Measurements from ENCODE around the gene MIER2.

MIER2 gene

GRCh38 chr19:328025-328505 lies 16.5 kb downstream of the MIER2 start:
- DNase-seq = no peak

- no peak for DNase-seq
Measured at GRCh38 chr19:327291-328024, 17.1 kb downstream of the MIER2 start.

DNA sequence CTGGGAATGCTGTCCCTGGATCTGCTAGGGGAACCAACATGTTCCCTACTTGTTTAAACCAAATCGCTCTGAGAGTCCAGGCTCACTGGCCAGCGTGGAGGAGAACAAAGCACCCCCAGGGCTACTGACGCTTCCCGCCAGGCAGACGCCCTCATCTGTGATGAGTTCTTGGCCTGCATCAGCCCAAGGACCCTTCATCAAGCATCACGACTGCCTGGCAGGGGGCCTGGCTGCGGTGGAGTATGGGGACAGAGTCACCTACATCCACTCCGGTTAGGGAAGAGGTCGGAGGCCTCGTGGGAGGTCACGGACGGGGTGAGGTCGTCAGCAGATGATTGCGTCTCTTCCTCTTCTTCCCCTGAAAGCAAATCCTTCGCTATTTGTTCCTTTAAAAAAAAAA lies 17.7 kb downstream of the MIER2 start:
- no peak for DNase-seq

- no peak for DNase-seq
Measured at GRCh38 chr19:325937-326565, 18.5 kb downstream of the MIER2 start.

DNA sequence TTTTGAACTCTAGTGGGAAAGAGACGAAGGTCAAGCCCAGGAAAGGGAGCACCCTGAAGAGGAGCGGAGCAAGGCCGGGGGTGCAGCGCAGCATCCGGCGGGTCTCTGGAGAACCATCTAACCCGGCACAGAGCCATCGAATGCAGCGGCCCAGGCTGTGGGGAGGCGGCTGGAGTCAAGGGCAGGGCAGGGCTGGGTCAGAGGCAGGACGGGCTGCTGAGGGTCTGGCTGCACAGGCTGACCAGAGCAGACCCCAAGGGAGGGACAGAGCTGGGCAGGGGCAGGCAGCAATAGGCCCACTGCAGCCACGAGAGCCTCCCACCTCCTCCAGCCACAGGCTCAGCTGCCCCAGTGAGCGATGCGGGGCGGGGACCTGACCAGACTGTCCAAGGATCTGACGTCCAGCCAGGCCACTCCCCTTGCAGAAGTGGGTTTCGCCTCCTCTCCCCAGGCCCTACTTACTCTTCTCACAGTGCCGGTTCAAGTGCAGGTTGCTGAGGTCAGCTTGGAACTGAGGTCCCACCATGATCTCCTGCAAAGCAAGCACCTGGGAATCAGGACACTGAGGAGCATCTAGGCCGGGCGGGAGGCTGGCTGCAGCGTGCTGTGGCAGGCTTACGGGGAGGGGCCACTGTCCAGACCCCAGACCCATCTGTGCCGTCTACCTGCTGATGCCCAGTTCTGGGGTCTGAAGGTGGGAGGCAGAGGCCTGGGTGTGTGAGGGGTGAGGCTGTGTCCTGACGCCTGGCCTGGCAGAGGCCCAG lies 19.2 kb downstream of the MIER2 start:
- DNase-seq = no peak

DNA sequence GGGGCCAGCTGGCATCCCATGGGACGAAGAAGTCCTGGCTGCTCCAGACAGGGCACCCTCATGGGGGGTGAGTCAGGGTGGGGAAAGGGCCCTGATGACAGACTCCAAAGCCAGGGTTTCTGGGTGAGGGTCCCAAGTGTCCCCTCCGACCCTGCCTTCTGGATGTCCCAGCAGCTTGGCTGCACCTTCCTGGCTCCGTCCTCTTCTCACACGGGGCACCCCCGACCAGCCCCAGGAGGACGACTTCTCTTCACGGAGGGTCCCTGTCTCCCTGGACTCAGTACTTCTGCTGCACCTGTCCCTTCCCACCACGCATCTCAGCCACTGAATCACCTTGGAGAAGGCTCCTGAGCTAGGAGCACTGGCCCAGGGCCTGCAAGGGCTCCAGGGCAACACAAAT lies 19.9 kb downstream of the MIER2 start:
- DNase-seq = no peak

DNA sequence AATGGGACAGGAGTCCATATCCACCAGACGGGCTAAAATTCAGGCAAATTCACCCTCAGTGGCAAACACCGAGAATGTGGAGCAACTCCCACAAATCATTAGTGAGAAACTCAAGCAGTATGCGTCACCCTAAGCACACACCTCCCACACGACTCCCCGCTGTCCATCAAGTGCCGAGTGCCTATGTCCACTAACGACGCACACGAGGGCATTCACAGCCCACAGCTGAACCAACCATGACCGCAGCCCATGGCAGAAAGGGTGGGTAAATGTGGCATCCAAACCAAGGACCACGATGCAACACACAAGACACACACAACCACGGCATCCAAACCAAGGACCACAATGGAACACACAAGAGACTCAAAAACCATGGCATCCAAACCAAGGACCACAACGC lies 22.0 kb downstream of the MIER2 start:
- no peak for DNase-seq

GRCh38 chr19:318509-318774 lies 26.2 kb downstream of the MIER2 start:
- DNase-seq = no peak

DNA sequence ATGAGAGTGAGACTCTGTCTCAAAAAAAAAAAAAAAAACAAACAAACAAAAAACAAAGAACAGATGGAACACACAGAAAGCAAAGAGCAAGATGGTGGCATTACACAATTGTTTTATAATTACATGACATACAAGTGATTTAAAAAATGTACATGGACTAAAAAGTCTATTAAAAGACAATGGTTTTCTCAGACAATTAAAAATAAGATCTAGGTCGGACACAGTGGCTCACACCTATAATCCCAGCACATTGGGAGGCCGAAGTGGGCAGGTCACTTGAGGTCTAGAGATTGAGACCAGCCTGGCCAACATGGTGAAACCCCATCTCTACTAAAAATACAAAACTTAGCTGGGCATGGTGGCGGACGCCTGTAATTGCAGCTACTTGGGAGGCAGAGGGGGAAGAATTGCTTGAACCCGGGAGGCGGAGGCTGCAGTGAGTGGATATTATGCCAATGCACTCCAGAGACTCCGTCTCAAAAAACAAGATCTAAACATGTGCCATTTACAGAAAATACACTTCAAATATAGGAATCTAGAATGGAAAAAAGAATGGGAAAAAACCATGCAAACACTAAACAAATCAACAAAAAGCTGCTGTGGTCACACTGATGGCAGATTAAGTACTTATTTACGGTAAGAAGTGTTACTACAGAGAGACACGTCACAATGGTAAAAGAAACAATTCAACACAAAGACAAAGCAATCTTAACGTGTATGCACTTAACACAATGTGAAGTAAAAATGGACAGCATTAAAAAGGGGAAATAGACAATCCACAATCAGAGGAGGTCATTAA lies 26.7 kb downstream of the MIER2 start:
- DNase-seq = no peak

DNA sequence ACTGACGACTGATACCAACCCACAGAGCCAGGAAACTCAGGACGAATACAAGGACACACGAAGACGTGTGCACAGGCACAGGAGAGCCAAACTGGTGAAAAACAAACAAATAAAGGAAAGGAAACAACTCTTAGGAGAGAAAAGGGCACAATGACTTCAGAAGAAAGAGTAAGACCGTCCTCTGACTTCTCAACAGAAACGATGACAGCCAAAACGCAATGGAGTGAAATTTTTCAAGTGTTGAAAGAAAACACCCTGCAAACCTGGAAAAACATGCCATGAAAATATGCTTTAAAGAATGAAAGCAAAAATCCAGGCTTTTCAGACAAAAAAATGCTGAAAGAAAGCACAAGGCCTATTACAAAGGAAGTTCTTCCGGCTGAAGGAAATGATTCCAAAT lies 28.8 kb downstream of the MIER2 start:
- DNase-seq = no peak

- no peak for DNase-seq
Measured at GRCh38 chr19:313988-314815, 30.4 kb downstream of the MIER2 start.

- no peak for DNase-seq
Measured at GRCh38 chr19:313169-313987, 31.2 kb downstream of the MIER2 start.

- no peak for DNase-seq
Measured at GRCh38 chr19:311813-312261, 32.8 kb downstream of the MIER2 start.

- DNase-seq = no peak
Measured at GRCh38 chr19:310781-311496, 33.7 kb downstream of the MIER2 start.

- DNase-seq = no peak
Measured at GRCh38 chr19:310141-310651, 34.4 kb downstream of the MIER2 start.

GRCh38 chr19:309206-309565 lies 35.4 kb downstream of the MIER2 start:
- DNase-seq = no peak

DNA sequence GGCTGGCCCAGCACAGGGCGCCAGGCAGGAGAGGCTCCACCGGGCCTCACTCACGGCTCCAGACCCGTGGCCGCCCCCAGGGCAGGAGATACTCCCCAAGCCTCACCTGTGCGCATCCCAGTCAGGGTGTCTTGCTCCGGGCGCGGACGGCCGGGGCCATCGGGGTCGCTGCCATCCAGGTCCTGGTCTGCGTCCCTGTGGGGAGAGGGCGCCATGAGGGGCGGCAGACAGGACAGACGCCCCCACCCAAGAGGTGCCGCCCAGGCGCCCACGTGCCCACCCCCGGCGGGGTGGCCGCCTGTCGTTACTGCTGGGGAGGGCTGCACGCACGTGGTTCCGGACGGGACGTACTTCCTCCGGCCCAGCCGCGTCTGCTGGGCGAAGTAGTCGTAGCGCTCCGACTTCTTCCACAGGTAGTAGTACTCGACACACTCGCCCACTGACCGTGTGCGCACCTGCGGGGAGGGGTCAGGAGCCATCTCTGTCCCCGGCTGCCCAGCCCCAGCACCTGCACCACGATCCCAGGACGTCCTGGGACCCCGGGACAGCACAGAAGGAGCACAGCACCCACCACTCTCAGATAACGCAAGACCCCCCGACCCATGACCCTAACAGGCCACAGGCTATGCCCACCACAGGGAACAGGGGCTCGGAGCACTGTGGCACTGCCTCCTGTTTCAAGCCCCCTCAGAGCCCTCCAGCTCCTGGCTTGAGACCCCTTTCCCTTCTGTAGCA lies 36.0 kb downstream of the MIER2 start:
- no peak for DNase-seq

DNA sequence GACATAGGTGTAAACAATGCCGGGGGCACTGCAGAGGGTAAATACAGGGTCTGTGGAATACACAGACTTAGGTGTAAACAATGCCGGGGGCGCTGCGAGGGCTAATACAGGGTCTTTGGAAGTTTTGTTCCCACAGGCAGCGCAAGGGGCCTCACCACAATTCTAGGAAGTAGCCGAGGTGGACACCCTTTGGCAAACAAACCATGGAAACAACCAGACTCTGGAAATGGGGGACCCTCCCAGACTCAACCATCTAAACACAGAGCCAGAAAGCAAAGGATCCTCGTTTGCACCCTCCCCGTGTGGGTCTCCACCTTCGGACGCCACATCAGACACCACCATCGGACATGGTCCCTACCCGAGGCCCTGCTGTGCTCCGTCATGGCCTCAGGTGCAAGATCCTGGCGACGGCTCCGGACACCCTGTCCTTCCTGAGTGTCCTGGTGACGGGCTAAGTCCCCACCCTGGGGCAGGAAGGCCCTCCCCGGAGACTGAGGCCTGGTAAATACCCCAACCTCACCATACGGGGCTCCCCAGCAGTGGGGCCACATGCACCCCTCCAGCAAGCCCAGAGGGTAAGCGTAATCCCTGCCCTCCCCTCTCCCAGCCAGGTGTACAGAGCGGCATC lies 36.7 kb downstream of the MIER2 start:
- DNase-seq = no peak

- no peak for DNase-seq
Measured at GRCh38 chr19:307111-307531, 37.5 kb downstream of the MIER2 start.
